ENCODE data around the gene HOXB3. TPM values are rescaled to one million over a fixed set of nuclear protein-coding genes. Genes with fewer than 3 reads are reported as not detected.

HOXB3 gene
- total RNA-seq, 2 experiments from 2014 or later = 10.8 to 12.1 TPM

GRCh38 chr17:48582750-48583069, 7.3 kb downstream of the HOXB3 start:
- peaks cover 71% of the 10 kb centered on the region for H3K4me1 Mint-ChIP-seq

GRCh38 chr17:48579760-48580554, 10.1 kb downstream of the HOXB3 start:
- Mint-ChIP-seq H3K4me1 (peaks cover 66% of the 10 kb centered on the region), H3K9me3 (no peaks in the 10 kb centered on the region), H3K27ac (no peak overlapping the region), H3K4me3 (peak overlapping the region; percentile 94), H3K27me3 (peaks cover 54% of the 10 kb centered on the region), H3K36me3 (ENCODE audit: low read depth) (peaks cover 11% of the 10 kb centered on the region)
- no peak for DNase-seq
- ChIA-PET POLR2A (no interaction called here), CTCF (interaction anchor here (0.6 to 0.7 kb wide), 3 partner anchors 74 to 1973 kb away, joined by 3 to 5 read pairs (median 3); no protein-coding TSS in a partner anchor)

More at GRCh38 chr17:48582750-48583069, 7.3 kb downstream of the HOXB3 start:
- peaks cover 73% of the 10 kb centered on the region for H3K27me3 Mint-ChIP-seq
- CTCF ChIA-PET = interaction anchor here (1.0 to 2.4 kb wide), 3 partner anchors 10 to 503 kb away, joined by 3 to 14 read pairs (median 6); partner anchors contain the start of gene HOXB5
- peak overlapping the region; percentile 65 for H3K4me3 Mint-ChIP-seq
- POLR2A ChIA-PET = interaction anchor here (0.5 to 1.1 kb wide), 6 partner anchors 11 to 251 kb away, joined by 3 to 6 read pairs (median 3); partner anchors contain the start of gene HOXB5
- DNase-seq = no peak
- no peak overlapping the region for H3K27ac Mint-ChIP-seq
- peaks cover 3% of the 10 kb centered on the region for H3K36me3 Mint-ChIP-seq (ENCODE audit: low read depth)
- no peaks in the 10 kb centered on the region for H3K9me3 Mint-ChIP-seq

- Mint-ChIP-seq H3K4me3 (peak overlapping the region; percentile 94), H3K4me1 (peaks cover 62% of the 10 kb centered on the region), H3K9me3 (no peaks in the 10 kb centered on the region), H3K27ac (peak overlapping the region; percentile 66), H3K36me3 (ENCODE audit: low read depth) (peaks cover 11% of the 10 kb centered on the region), H3K27me3 (peaks cover 52% of the 10 kb centered on the region)
- ChIA-PET CTCF (interaction anchor here (0.9 to 1.1 kb wide), 2 partner anchors 14 to 227 kb away, joined by 3 to 5 read pairs; partner anchors contain the start of gene HOXB5), POLR2A (interaction anchor here (0.7 to 0.9 kb wide), 2 partner anchors 87 to 243 kb away, joined by 4 read pairs; no protein-coding TSS in a partner anchor)
- DNase-seq = no peak
Measured at GRCh38 chr17:48579471-48579759, 10.6 kb downstream of the HOXB3 start.

- H3K9me3 Mint-ChIP-seq = no peaks in the 10 kb centered on the region
- peak overlapping the region; percentile 66 for H3K27ac Mint-ChIP-seq
- ChIA-PET CTCF (interaction anchor here (0.9 to 1.1 kb wide), 2 partner anchors 15 to 227 kb away, joined by 3 to 5 read pairs; partner anchors contain the start of gene HOXB5), POLR2A (interaction anchor here (0.6 to 1.3 kb wide), 4 partner anchors 32 to 243 kb away, joined by 3 to 4 read pairs (median 4); no protein-coding TSS in a partner anchor)
- H3K27me3 Mint-ChIP-seq = peaks cover 49% of the 10 kb centered on the region
- no peak for DNase-seq
- H3K36me3 Mint-ChIP-seq (ENCODE audit: low read depth) = peaks cover 11% of the 10 kb centered on the region
- peaks cover 58% of the 10 kb centered on the region for H3K4me1 Mint-ChIP-seq
- peak overlapping the region; percentile 94 for H3K4me3 Mint-ChIP-seq
Measured at GRCh38 chr17:48578616-48579470, 11.2 kb downstream of the HOXB3 start.

GRCh38 chr17:48577946-48578615, 12.0 kb downstream of the HOXB3 start, which contains the start of gene HOXB4:
TSS of gene HOXB4 (minus strand) at chr17:48578350. CDS start at chr17:48578319, 31 bp downstream.
- H3K27ac Mint-ChIP-seq = peak within 1 kb of the TSS; percentile 78
- POLR2A ChIA-PET = interaction anchor here (0.6 to 1.3 kb wide), 3 partner anchors 31 to 34 kb away, joined by 3 read pairs; no protein-coding TSS in a partner anchor
- CTCF ChIA-PET = interaction anchor here (1.1 kb wide), 1 partner anchor 226 kb away, joined by 5 read pairs; no protein-coding TSS in a partner anchor
- DNase-seq = peak; percentile 80
- H3K27me3 Mint-ChIP-seq = peaks cover 43% of the 10 kb centered on the region
- H3K4me3 Mint-ChIP-seq = peak within 1 kb of the TSS; percentile 94
- H3K9me3 Mint-ChIP-seq = no peaks in the 10 kb centered on the region
- H3K36me3 Mint-ChIP-seq (ENCODE audit: low read depth) = peaks cover 17% of the 10 kb centered on the region
- peaks cover 63% of the 10 kb centered on the region for H3K4me1 Mint-ChIP-seq

GRCh38 chr17:48577330-48577945, 12.6 kb downstream of the HOXB3 start:
- no peaks in the 10 kb centered on the region for H3K9me3 Mint-ChIP-seq
- H3K36me3 Mint-ChIP-seq (ENCODE audit: low read depth) = peaks cover 17% of the 10 kb centered on the region
- H3K27me3 Mint-ChIP-seq = peaks cover 36% of the 10 kb centered on the region
- H3K4me1 Mint-ChIP-seq = peaks cover 59% of the 10 kb centered on the region
- CTCF ChIA-PET = interaction anchor here (0.5 to 1.3 kb wide), 3 partner anchors 22 to 226 kb away, joined by 3 read pairs; no protein-coding TSS in a partner anchor
- peak overlapping the region; percentile 64 for H3K27ac Mint-ChIP-seq
- peak overlapping the region; percentile 83 for H3K4me3 Mint-ChIP-seq
- POLR2A ChIA-PET = interaction anchor here (1.0 kb wide), 2 partner anchors 31 to 72 kb away, joined by 3 read pairs; no protein-coding TSS in a partner anchor
- DNase-seq = no peak

- Mint-ChIP-seq H3K4me1 (peaks cover 55% of the 10 kb centered on the region), H3K9me3 (no peaks in the 10 kb centered on the region), H3K27ac (peak overlapping the region; percentile 64), H3K36me3 (ENCODE audit: low read depth) (peaks cover 17% of the 10 kb centered on the region), H3K4me3 (peak overlapping the region; percentile 83), H3K27me3 (peaks cover 31% of the 10 kb centered on the region)
- ChIA-PET CTCF (interaction anchor here (0.7 to 1.3 kb wide), 2 partner anchors 77 to 225 kb away, joined by 3 read pairs; no protein-coding TSS in a partner anchor), POLR2A (interaction anchor here (1.0 kb wide), 2 partner anchors 30 to 71 kb away, joined by 3 read pairs; no protein-coding TSS in a partner anchor)
- no peak for DNase-seq
Measured at GRCh38 chr17:48576479-48577309, 13.3 kb downstream of the HOXB3 start.

GRCh38 chr17:48575673-48576478, 14.2 kb downstream of the HOXB3 start:
- Mint-ChIP-seq H3K9me3 (no peaks in the 10 kb centered on the region), H3K27ac (no peak overlapping the region), H3K4me1 (peaks cover 48% of the 10 kb centered on the region), H3K36me3 (ENCODE audit: low read depth) (peaks cover 17% of the 10 kb centered on the region), H3K27me3 (peaks cover 23% of the 10 kb centered on the region), H3K4me3 (peak overlapping the region; percentile 58)
- ChIA-PET CTCF (interaction anchor here (1.3 kb wide), 1 partner anchor 224 kb away, joined by 3 read pairs; no protein-coding TSS in a partner anchor), POLR2A (interaction anchor here (1.0 kb wide), 1 partner anchor 70 kb away, joined by 3 read pairs; no protein-coding TSS in a partner anchor)
- DNase-seq = no peak

- CTCF ChIA-PET = interaction anchor here (0.7 kb wide), 1 partner anchor 146 kb away, joined by 3 read pairs; no protein-coding TSS in a partner anchor
Measured at GRCh38 chr17:48575066-48575582, 14.9 kb downstream of the HOXB3 start.

GRCh38 chr17:48574505-48575065, 15.5 kb downstream of the HOXB3 start:
- ChIA-PET CTCF (interaction anchor here (0.7 kb wide), 1 partner anchor 146 kb away, joined by 3 read pairs; no protein-coding TSS in a partner anchor), POLR2A (no interaction called here)
- Mint-ChIP-seq H3K27ac (no peak overlapping the region), H3K27me3 (peaks cover 13% of the 10 kb centered on the region), H3K36me3 (ENCODE audit: low read depth) (peaks cover 19% of the 10 kb centered on the region), H3K9me3 (no peaks in the 10 kb centered on the region), H3K4me3 (no peak overlapping the region), H3K4me1 (peaks cover 37% of the 10 kb centered on the region)
- DNase-seq = no peak

More at GRCh38 chr17:48575066-48575582, 14.9 kb downstream of the HOXB3 start:
- Mint-ChIP-seq H3K4me1 (peaks cover 42% of the 10 kb centered on the region), H3K9me3 (no peaks in the 10 kb centered on the region), H3K27me3 (peaks cover 16% of the 10 kb centered on the region), H3K36me3 (ENCODE audit: low read depth) (peaks cover 17% of the 10 kb centered on the region), H3K4me3 (no peak overlapping the region), H3K27ac (no peak overlapping the region)
- no peak for DNase-seq
- POLR2A ChIA-PET = no interaction called here
